Body of pancreas (tissue), 4 donors: ENCODE results near the gene UTF1. TPM values are rescaled to one million over a fixed set of nuclear protein-coding genes. Genes with fewer than 3 reads are reported as not detected.

Experiments
- ATAC-seq: fragments of 150-250 bp; one replicate; pipeline ENCODE4 v1.9.1; 2016
- DNase-seq, 4 donors: peaks; one replicate each; pipeline ENCODE4 v3.0.0-alpha.2; 2019
- H3K27ac ChIP-seq, 4 donors: fragments of 200-600 bp; sonication (generic); 1 replicate in 3 of 4; 2 replicates in 1 of 4; pipeline versions ENCODE4 v1.5.1 to v1.6.1; 2016 to 2019; ENCODE audit warnings: mild to moderate bottlenecking in 1 of 4, mixed read lengths in 1 of 4, moderate library complexity in 1 of 4
- H3K27me3 ChIP-seq, 2 donors: fragments of 200-600 bp; sonication (generic); one replicate each; pipeline ENCODE4 v1.6.0; 2016; ENCODE audit warnings: mild to moderate bottlenecking in 1 of 2
- H3K36me3 ChIP-seq, 2 donors: fragments of 200-600 bp; sonication (generic); replicated peaks in 1 of 2; 2 replicates each; pipeline ENCODE4 v1.5.1; 2016; ENCODE audit warnings: low read depth in 2 of 2; ENCODE audit not compliant: insufficient read depth in 1 of 2
- H3K4me1 ChIP-seq: fragments of 200-600 bp; sonication (generic); one replicate; pipeline ENCODE4 v1.6.0; 2016
- H3K4me3 ChIP-seq, 2 donors: fragments of 200-600 bp; sonication (generic); 1 replicate in 1 of 2; 2 replicates in 1 of 2; pipeline ENCODE4 v1.5.1; 2016 to 2019
- H3K9me3 ChIP-seq, 3 donors: fragments of 200-600 bp; sonication (generic); 1 replicate in 2 of 3; 2 replicates in 1 of 3; pipeline ENCODE4 v1.5.1; 2016
- POLR2A ChIP-seq, 3 donors: fragments of 450-650 bp; IDR thresholded peaks; one replicate each; pipeline ENCODE4 v1.6.1; 2016; ENCODE audit warnings: antibody characterized with exemption in 3 of 3, mild to moderate bottlenecking in 2 of 3
- WGBS, 2 donors: methylation state at CpG; one replicate each; pipeline ENCODE4 v1.1.5; 2017; 5-methylcytosine and 5-hydroxymethylcytosine counted together
- intact Hi-C: fragments of 100-400 bp; cut with DNase I; formaldehyde crosslinking; loops from one replicate; pipeline ENCODE4 v1.15.1; 2023
- total RNA-seq, 2 donors: library from RNA; depleted of rRNA; stranded (reverse); fragments of >200 nt; gene quantifications; one replicate each; pipeline ENCODE4 v1.1.0, GENCODE V29; 2016
- TF ChIP-seq, protein P1 (sequence below), 7 experiments: fragments of 450-650 bp in 4 of 7; fragments of 200-600 bp in 3 of 7; sonication (generic) in 3 of 7; IDR thresholded peaks; one replicate each; pipeline ENCODE4 v1.5.1; 2016 to 2019; ENCODE audit warnings: antibody characterized with exemption in 7 of 7

The UTF1 gene
- total RNA-seq, 2 donors from 2014 or later, result not detected

DNA sequence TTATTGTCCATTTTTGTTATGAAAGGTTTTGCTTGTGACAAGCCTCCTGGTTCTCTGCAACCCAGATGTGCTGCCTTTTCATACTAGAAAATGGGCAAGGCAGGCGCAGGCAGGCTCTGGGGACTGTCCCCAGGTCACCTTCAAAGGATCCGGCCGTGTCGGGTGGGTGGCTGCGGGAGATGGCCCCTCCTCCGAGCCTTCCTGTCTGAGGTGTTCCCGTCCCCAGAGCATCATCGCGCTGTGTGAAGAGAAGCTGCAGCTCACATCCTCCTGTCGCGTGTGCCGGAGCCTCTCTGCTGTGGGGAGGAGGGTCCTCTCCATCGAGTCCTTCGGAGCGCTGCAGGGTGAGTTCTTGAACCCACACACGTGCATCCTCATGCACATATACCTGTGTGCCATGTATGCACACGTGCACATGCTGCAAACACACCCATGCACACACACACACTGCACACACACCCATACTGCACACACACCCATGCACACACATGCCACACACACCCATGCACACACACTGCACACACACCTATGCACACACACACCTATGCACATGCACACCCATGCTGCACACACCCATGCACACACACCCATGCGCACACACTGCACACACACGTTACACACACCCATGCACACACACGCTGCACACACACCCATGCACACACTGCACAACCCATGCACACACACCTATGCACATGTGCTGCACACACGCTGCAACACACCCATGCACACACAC, 46.2 kb upstream of the UTF1 start:
- no peaks in the 10 kb centered on the region for H3K9me3 ChIP-seq
- TF ChIP-seq POLR2A (IDR thresholded peaks at IDR 0.05), result no peak
- TF ChIP-seq, protein P1, sequence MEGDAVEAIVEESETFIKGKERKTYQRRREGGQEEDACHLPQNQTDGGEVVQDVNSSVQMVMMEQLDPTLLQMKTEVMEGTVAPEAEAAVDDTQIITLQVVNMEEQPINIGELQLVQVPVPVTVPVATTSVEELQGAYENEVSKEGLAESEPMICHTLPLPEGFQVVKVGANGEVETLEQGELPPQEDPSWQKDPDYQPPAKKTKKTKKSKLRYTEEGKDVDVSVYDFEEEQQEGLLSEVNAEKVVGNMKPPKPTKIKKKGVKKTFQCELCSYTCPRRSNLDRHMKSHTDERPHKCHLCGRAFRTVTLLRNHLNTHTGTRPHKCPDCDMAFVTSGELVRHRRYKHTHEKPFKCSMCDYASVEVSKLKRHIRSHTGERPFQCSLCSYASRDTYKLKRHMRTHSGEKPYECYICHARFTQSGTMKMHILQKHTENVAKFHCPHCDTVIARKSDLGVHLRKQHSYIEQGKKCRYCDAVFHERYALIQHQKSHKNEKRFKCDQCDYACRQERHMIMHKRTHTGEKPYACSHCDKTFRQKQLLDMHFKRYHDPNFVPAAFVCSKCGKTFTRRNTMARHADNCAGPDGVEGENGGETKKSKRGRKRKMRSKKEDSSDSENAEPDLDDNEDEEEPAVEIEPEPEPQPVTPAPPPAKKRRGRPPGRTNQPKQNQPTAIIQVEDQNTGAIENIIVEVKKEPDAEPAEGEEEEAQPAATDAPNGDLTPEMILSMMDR (IDR thresholded peaks at IDR 0.05), result no peak
- H3K4me3 ChIP-seq, result no peak overlapping the region
- ATAC-seq, result no peak
- intact Hi-C loops, result no loop called here
- 65 to 74% methylated on average over 20 to 21 of the region's 21 CpGs for WGBS, 2 donors
- DNase-seq, result no peak
- H3K4me1 ChIP-seq, result no peaks in the 10 kb centered on the region
- no peak overlapping the region for H3K27ac ChIP-seq
- H3K27me3 ChIP-seq, result no peaks in the 10 kb centered on the region
- no peaks in the 10 kb centered on the region for H3K36me3 ChIP-seq

DNA sequence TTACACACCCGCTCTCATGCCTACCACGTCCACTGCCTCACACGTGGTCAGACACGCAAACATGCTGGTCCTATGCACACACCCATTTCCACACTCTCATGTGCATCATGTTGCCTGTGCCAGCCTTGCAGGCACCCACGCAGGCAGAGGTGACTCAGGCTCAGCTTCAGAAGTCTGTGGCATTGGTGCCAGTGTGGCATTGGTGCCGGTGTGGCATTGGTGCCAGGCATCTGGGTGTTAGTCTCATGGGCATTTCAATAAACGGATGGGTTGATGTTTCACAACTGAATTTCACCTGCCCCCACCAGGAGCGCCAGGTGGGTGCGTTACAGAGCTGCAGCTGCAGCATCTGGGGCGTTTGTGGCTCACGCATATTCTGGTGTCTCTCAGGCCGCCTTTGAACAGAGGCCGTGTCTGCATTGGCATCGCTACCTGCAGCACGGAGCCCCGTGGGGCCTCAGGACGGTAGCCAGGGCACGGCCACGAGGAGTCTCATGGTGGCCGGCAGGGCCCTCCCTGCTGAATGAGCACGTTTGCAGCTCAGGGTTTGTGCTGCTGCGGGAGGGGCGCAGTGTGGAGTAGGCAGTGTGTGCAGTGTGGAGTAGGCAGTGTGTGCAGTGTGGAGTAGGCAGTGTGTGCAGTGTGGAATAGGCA, 45.3 kb upstream of the UTF1 start:
- WGBS, 2 donors, result 69 to 75% methylated on average over 14 to 23 of the region's 23 CpGs
- H3K36me3 ChIP-seq, result no peaks in the 10 kb centered on the region
- DNase-seq (no peak), ATAC-seq (no peak)
- no peaks in the 10 kb centered on the region for H3K4me1 ChIP-seq
- no peak overlapping the region for H3K27ac ChIP-seq
- no peak overlapping the region for H3K4me3 ChIP-seq
- no peaks in the 10 kb centered on the region for H3K27me3 ChIP-seq
- H3K9me3 ChIP-seq, result no peaks in the 10 kb centered on the region
- TF ChIP-seq, protein P1 (IDR thresholded peaks at IDR 0.05), result no peak
- TF ChIP-seq POLR2A (IDR thresholded peaks at IDR 0.05), result no peak
- intact Hi-C loops, result no loop called here

DNA sequence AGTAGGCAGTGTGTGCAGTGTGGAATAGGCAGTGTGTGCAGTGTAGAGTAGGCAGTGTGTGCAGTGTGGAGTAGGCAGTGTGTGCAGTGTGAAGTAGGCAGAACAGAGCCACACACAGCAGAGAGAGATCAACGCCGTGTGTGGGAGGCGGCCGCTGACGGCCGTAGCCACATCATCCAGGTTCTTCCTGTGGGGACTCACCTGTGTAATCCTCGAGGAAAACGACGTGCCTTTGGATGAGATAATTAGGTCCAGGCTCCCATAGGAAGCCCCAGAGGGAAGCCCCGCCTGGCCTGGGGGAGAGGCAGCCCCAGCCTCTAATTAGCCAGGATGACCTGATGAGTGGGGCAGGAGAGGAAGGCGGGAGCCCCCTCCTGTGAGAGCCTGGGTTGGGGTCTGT, 44.6 kb upstream of the UTF1 start:
- Histone ChIP-seq H3K36me3 (no peaks in the 10 kb centered on the region), H3K4me1 (no peaks in the 10 kb centered on the region), H3K27me3 (no peaks in the 10 kb centered on the region), H3K27ac (no peak overlapping the region), H3K9me3 (no peaks in the 10 kb centered on the region), H3K4me3 (no peak overlapping the region)
- intact Hi-C loops, result no loop called here
- no peak for DNase-seq
- no peak for ATAC-seq
- WGBS, 2 donors, result 58 to 66% methylated on average over 9 to 10 of the region's 11 CpGs
- no peak for TF ChIP-seq POLR2A (IDR thresholded peaks at IDR 0.05)
- TF ChIP-seq, protein P1 (IDR thresholded peaks at IDR 0.05), result no peak

DNA sequence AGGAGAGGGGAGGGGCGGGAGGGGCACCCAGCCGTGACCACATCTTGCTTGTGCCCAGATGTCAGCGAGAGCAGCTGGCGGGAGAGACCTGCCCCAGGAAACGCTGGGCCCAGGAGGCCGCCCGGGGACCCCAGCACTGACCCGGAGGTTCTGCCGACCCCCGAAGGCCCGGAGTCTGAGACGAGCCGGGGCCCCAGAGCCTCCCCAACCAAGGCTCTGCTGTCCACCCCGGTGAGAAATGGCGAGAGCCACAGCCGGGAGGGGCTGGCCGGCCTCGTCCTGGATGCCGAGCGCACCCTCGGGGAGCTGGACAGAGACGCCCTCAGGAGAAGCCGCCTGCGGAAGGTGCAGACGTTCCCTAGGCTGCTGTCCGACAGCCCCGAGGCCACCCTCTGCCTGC, 44.1 kb upstream of the UTF1 start:
- H3K27me3 ChIP-seq, result no peaks in the 10 kb centered on the region
- H3K4me1 ChIP-seq, result no peaks in the 10 kb centered on the region
- TF ChIP-seq, protein P1 (IDR thresholded peaks at IDR 0.05), result no peak
- no peak for TF ChIP-seq POLR2A (IDR thresholded peaks at IDR 0.05)
- H3K4me3 ChIP-seq, result no peak overlapping the region
- intact Hi-C loops, result no loop called here
- DNase-seq (no peak), ATAC-seq (no peak)
- H3K27ac ChIP-seq, result no peak overlapping the region
- H3K9me3 ChIP-seq, result no peaks in the 10 kb centered on the region
- 56 to 61% methylated on average over 7 to 26 of the region's 27 CpGs for WGBS, 2 donors
- H3K36me3 ChIP-seq, result no peaks in the 10 kb centered on the region
